A549 (cell line): ENCODE data around the gene MGST2. TPM values are rescaled to one million over a fixed set of nuclear protein-coding genes. Genes with fewer than 3 reads are reported as not detected.

Experiments used
- ATAC-seq, 2 experiments: fragments of 200-7000 bp in 1 of 2; fragments of >200 bp in 1 of 2; cut with Nextera tagmentation in 1 of 2; cut with Tn5 transposase in 1 of 2; 3 replicates each; pipeline versions ENCODE4 v1.8.0 to v1.9.1; 2018 to 2020; ENCODE audit warnings: mild to moderate bottlenecking in 1 of 2, moderate library complexity in 1 of 2
- CTCF ChIA-PET: fragments of 300-600 bp; sonication (Branson Sonifier 250); formaldehyde crosslinking; extraction: SDS; loops from one replicate; lab custom pipeline; 2021; ENCODE audit warnings: antibody characterized with exemption, inconsistent platforms; lab: Yijun Ruan, JAX
- POLR2A ChIA-PET: fragments of 350-600 bp; formaldehyde crosslinking; extraction: SDS; loops from one replicate; lab custom pipeline; 2021; ENCODE audit warnings: antibody characterized with exemption, inconsistent platforms; lab: Yijun Ruan, JAX
- DNase-seq, 2 experiments: peaks; one replicate each; pipeline versions ENCODE4 v3.0.0 to v3.0.0-alpha.2; 2011 to 2016; ENCODE audit warnings: low read depth in 1 of 2, low spot score in 1 of 2
- FAIRE-seq: peaks from 2 replicates; lab custom pipeline; 2011; peaks lifted over from hg19 to GRCh38; lab: Jason Lieb, UNC
- H3K27ac ChIP-seq, 2 experiments: fragments of >200 bp; sonication (Bioruptor Twin); formaldehyde crosslinking; 3 replicates each; pipeline ENCODE4 v1.5.1; 2016 to 2017
- H3K4me1 ChIP-seq: fragments of >200 bp; sonication (Bioruptor Twin); formaldehyde crosslinking; 3 replicates; pipeline ENCODE4 v1.6.1; 2016
- H3K4me2 ChIP-seq: fragments of >200 bp; sonication (Bioruptor Twin); formaldehyde crosslinking; 3 replicates; pipeline ENCODE4 v1.6.1; 2016
- H3K4me3 ChIP-seq: fragments of >200 bp; sonication (Bioruptor Twin); formaldehyde crosslinking; 3 replicates; pipeline ENCODE4 v1.5.1; 2016
- H3K9me3 ChIP-seq: fragments of >200 bp; sonication (Bioruptor Twin); formaldehyde crosslinking; 3 replicates; pipeline ENCODE4 v1.6.1; 2016
- CBX8 ChIP-seq: fragments of 200-600 bp; sonication (generic); IDR thresholded peaks from 2 replicates; pipeline ENCODE4 v1.6.1; 2016
- CHD2 ChIP-seq: fragments of 150-350 bp; IDR thresholded peaks from 2 replicates; pipeline ENCODE4 v1.6.1; 2014; ENCODE audit warnings: low read length; ENCODE audit not compliant: partially characterized antibody
- GATA3 ChIP-seq: IDR thresholded peaks from 2 replicates; pipeline ENCODE4 v1.6.1; 2012; ENCODE audit warnings: borderline replicate concordance
- HDAC2 ChIP-seq: fragments of 200-600 bp; sonication (generic); IDR thresholded peaks from 2 replicates; pipeline ENCODE4 v1.6.1; 2016
- KDM1A ChIP-seq: fragments of 200-600 bp; sonication (generic); IDR thresholded peaks from 2 replicates; pipeline ENCODE4 v1.6.1; 2016; ENCODE audit warnings: low read depth, mild to moderate bottlenecking
- KDM5A ChIP-seq: fragments of 200-600 bp; sonication (generic); IDR thresholded peaks from 2 replicates; pipeline ENCODE4 v1.6.1; 2016; ENCODE audit warnings: antibody characterized with exemption, mild to moderate bottlenecking
- MAFK ChIP-seq: fragments of 450-650 bp; IDR thresholded peaks from 2 replicates; pipeline ENCODE4 v1.6.1; 2014; ENCODE audit not compliant: partially characterized antibody
- NPAS2 ChIP-seq: fragments of 250-450 bp; sonication (Bioruptor Pico); IDR thresholded peaks from 2 replicates; pipeline ENCODE4 v1.8.0; 2022; ENCODE audit warnings: mild to moderate bottlenecking, moderate library complexity, borderline replicate concordance
- NR3C1 ChIP-seq: fragments of >200 bp; sonication (Bioruptor Twin); formaldehyde crosslinking; IDR thresholded peaks from 3 replicates; pipeline ENCODE4 v1.6.1; 2017
- PHF8 ChIP-seq: fragments of 200-600 bp; sonication (generic); IDR thresholded peaks from 2 replicates; pipeline ENCODE4 v1.6.1; 2016; ENCODE audit warnings: low read depth, mild to moderate bottlenecking, antibody characterized with exemption, moderate library complexity, borderline replicate concordance
- POLR2AphosphoS2 ChIP-seq: conservative IDR thresholded peaks from 2 replicates; pipeline ENCODE4 v1.6.1; 2012; ENCODE audit warnings: low read length, improper control_type of control experiment, inconsistent platforms
- RAD21 ChIP-seq, 2 experiments: fragments of >200 bp in 1 of 2; sonication (Bioruptor Twin) in 1 of 2; formaldehyde crosslinking in 1 of 2; IDR thresholded peaks in 1 of 2; conservative IDR thresholded peaks in 1 of 2; 2 replicates in 1 of 2; 3 replicates in 1 of 2; pipeline ENCODE4 v1.6.1; 2012 to 2018; ENCODE audit warnings: inconsistent platforms in 1 of 2
- SREBF2 ChIP-seq: fragments of 450-650 bp; IDR thresholded peaks from 2 replicates; pipeline ENCODE4 v1.6.1; 2014; ENCODE audit warnings: mild to moderate bottlenecking, moderate library complexity
- TP53 ChIP-seq: fragments of 250-450 bp; sonication (Bioruptor Pico); IDR thresholded peaks from 2 replicates; pipeline ENCODE4 v1.5.0; 2021; ENCODE audit warnings: mild to moderate bottlenecking, moderate library complexity
- ZC3H11A ChIP-seq: fragments of 450-650 bp; IDR thresholded peaks from 2 replicates; pipeline ENCODE4 v1.6.1; 2014; ENCODE audit warnings: antibody characterized with exemption, mild to moderate bottlenecking
- ZFP36 ChIP-seq: fragments of 450-650 bp; IDR thresholded peaks from 2 replicates; pipeline ENCODE4 v1.6.1; 2014; ENCODE audit warnings: borderline replicate concordance; ENCODE audit not compliant: partially characterized antibody
- ZSCAN20 ChIP-seq: fragments of 250-450 bp; sonication (Bioruptor Pico); IDR thresholded peaks from 2 replicates; pipeline ENCODE4 v1.8.0; 2022; ENCODE audit warnings: mild to moderate bottlenecking, moderate library complexity
- WGBS: methylation state at CpG from one replicate; pipeline ENCODE4 v1.1.6; 2017; ENCODE audit errors: missing lambda C conversion rate; 5-methylcytosine and 5-hydroxymethylcytosine counted together
- polyA plus RNA-seq, 4 experiments: library from polyadenylated mRNA; depleted of rRNA in 3 of 4; stranded (reverse); fragments of >200 nt; fragmentation: RNase III in 1 of 4; extraction: RNeasy Plus Mini Kit Qiagen cat#74134 plus additional on column Dnase treatment in 1 of 4; gene quantifications; 2 replicates in 3 of 4; 3 replicates in 1 of 4; pipeline ENCODE4 v1.2.3, GENCODE V29; 2011 to 2017
- TF ChIP-seq, protein P1 (sequence below): fragments of 250-450 bp; sonication (Bioruptor Pico); IDR thresholded peaks from 2 replicates; pipeline ENCODE4 v1.5.0; 2020; ENCODE audit warnings: low read depth, mild to moderate bottlenecking, moderate library complexity
- TF ChIP-seq, protein P2 (sequence below): fragments of 450-650 bp; IDR thresholded peaks from 2 replicates; pipeline ENCODE4 v1.6.1; 2014; ENCODE audit warnings: antibody characterized with exemption
- TF ChIP-seq, protein P3 (sequence below): IDR thresholded peaks from 2 replicates; pipeline ENCODE4 v1.6.1; 2012
- TF ChIP-seq, protein P4 (sequence below): fragments of >200 bp; sonication (Bioruptor Twin); formaldehyde crosslinking; IDR thresholded peaks from 2 replicates; pipeline ENCODE4 v1.6.1; 2016
- TF ChIP-seq, protein P5 (sequence below): fragments of 150-350 bp; IDR thresholded peaks from 2 replicates; pipeline ENCODE4 v1.6.1; 2014; ENCODE audit warnings: low read depth, mild to moderate bottlenecking, low read length

The MGST2 gene
- polyA plus RNA-seq, 2 of the 4 experiments (the other 2 are of a cell fraction) = 44.0 to 62.1 TPM

DNA sequence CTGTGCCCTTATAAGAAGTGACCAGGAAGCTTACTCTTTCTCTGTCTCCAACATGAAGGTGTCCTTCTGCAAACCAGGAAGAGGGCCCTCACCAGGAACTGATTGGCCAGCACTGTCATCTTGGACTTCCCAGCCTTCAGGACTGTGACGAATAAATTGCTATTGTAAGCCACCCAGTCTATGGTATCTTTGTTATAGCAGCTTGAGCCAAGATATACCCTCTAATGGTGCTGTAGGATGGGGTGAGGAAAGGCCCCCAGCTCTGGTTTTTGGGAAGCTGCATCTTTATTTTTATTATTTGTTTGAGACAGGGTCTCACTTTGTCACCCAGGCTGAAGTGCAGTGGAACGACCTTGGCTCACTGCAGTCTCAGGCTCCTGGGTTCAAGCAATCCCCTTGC is 1.2 kb upstream of the MGST2 start:
- no peak overlapping the region; a peak in 2 of 6 replicates for H3K27ac ChIP-seq
- WGBS = 95% methylated on average over 2 of the region's 2 CpGs
- no peaks in the 10 kb centered on the region for H3K9me3 ChIP-seq
- ChIA-PET POLR2A (no interaction called here), CTCF (interaction anchor here (0.5 to 3.5 kb wide), 5 partner anchors 8 to 61 kb away, joined by 3 to 26 read pairs (median 4); no protein-coding TSS in a partner anchor)
- FAIRE-seq (no peak), ATAC-seq (no peak), DNase-seq (no peak)
- H3K4me1 ChIP-seq = peaks cover 12% of the 10 kb centered on the region
- H3K4me2 ChIP-seq = no peak overlapping the region
- no peak overlapping the region for H3K4me3 ChIP-seq
- TF ChIP-seq TP53 (CRISPR knock-in tag) (no peak), CBX8 (no peak), POLR2AphosphoS2 (no peak), NPAS2 (CRISPR knock-in tag) (no peak), CHD2 (no peak), KDM5A (no peak), ZC3H11A (no peak), GATA3 (no peak)
- TF ChIP-seq, protein P1, sequence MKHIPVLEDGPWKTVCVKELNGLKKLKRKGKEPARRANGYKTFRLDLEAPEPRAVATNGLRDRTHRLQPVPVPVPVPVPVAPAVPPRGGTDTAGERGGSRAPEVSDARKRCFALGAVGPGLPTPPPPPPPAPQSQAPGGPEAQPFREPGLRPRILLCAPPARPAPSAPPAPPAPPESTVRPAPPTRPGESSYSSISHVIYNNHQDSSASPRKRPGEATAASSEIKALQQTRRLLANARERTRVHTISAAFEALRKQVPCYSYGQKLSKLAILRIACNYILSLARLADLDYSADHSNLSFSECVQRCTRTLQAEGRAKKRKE (CRISPR knock-in tag) = no peak
- TF ChIP-seq, protein P2, sequence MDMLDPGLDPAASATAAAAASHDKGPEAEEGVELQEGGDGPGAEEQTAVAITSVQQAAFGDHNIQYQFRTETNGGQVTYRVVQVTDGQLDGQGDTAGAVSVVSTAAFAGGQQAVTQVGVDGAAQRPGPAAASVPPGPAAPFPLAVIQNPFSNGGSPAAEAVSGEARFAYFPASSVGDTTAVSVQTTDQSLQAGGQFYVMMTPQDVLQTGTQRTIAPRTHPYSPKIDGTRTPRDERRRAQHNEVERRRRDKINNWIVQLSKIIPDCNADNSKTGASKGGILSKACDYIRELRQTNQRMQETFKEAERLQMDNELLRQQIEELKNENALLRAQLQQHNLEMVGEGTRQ = no peak

DNA sequence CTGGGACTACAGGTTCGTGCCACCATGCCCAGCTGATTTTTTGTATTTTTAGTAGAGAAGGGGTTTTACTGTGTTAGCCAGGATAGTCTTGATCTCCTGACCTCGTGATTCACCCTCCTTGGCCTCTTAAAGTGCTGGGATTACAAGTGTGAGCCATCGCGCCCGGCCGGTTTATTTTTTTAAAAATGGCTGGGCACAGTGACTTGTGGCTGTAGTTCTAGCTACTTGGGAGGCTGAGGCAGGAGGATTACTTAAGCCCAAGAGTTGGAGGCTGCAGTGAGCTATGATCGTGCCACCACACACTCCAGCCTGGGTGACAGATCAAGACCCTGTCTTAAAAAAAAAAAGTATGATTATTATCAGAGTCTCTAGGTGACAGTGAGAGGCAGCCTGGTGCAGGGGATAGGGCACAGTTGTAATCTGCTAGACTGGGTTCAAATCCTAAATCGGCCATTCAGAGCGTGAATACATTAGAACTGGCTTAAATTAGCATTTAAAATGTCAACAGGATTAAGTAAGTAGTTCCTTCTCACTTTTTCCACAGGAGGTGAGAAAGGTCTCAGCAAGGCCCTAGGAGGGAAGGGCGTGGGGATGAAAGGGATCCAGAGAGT is 435 bp upstream of the MGST2 start:
- no peak for TF ChIP-seq HDAC2
- TF ChIP-seq POLR2AphosphoS2 = no peak
- no peak for TF ChIP-seq RAD21 (conservative IDR thresholded peaks at IDR 0.05 in 1 of 2, IDR thresholded peaks at IDR 0.05 in 1 of 2)
- TF ChIP-seq GATA3 = no peak
- TF ChIP-seq ZFP36 = no peak
- TF ChIP-seq PHF8 = no peak
- TF ChIP-seq KDM5A = no peak
- no peak for TF ChIP-seq KDM1A
- TF ChIP-seq MAFK = no peak
- TF ChIP-seq, protein P3, sequence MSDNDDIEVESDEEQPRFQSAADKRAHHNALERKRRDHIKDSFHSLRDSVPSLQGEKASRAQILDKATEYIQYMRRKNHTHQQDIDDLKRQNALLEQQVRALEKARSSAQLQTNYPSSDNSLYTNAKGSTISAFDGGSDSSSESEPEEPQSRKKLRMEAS = no peak
- no peak for TF ChIP-seq ZSCAN20 (CRISPR knock-in tag)
- no peak for TF ChIP-seq NR3C1
- TF ChIP-seq, protein P4, sequence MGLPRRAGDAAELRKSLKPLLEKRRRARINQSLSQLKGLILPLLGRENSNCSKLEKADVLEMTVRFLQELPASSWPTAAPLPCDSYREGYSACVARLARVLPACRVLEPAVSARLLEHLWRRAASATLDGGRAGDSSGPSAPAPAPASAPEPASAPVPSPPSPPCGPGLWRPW = no peak
- TF ChIP-seq, protein P5, sequence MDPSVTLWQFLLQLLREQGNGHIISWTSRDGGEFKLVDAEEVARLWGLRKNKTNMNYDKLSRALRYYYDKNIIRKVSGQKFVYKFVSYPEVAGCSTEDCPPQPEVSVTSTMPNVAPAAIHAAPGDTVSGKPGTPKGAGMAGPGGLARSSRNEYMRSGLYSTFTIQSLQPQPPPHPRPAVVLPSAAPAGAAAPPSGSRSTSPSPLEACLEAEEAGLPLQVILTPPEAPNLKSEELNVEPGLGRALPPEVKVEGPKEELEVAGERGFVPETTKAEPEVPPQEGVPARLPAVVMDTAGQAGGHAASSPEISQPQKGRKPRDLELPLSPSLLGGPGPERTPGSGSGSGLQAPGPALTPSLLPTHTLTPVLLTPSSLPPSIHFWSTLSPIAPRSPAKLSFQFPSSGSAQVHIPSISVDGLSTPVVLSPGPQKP = no peak
- no peak for TF ChIP-seq CBX8
- no peak for TF ChIP-seq ZC3H11A
- no peak for TF ChIP-seq NPAS2 (CRISPR knock-in tag)
- TF ChIP-seq TP53 (CRISPR knock-in tag) = no peak
- TF ChIP-seq SREBF2 = no peak
- peak overlapping the region; percentile 84 to 96 for H3K27ac ChIP-seq
- H3K9me3 ChIP-seq = no peaks in the 10 kb centered on the region
- FAIRE-seq (no peak), DNase-seq (no peak), ATAC-seq (no peak; a peak in 1 of 6 replicates)
- 75% methylated on average over 10 of the region's 10 CpGs for WGBS
- H3K4me2 ChIP-seq = peak overlapping the region; percentile 77
- H3K4me1 ChIP-seq = peaks cover 12% of the 10 kb centered on the region
- H3K4me3 ChIP-seq = peak overlapping the region; percentile 57
- ChIA-PET POLR2A (interaction anchor here (1.4 kb wide), 1 partner anchor 8 kb away, joined by 4 read pairs; no protein-coding TSS in a partner anchor), CTCF (interaction anchor here (1.4 to 3.5 kb wide), 3 partner anchors 9 to 13 kb away, joined by 5 to 26 read pairs (median 11); no protein-coding TSS in a partner anchor)
